ENCODE results near the gene PWWP2B.

- TF ChIP-seq CTCF (IDR thresholded peaks at IDR 0.05) = no peak
- TF ChIP-seq POLR2A (IDR thresholded peaks at IDR 0.05) = no peak
- no peak for TF ChIP-seq POLR2AphosphoS5 (IDR thresholded peaks at IDR 0.05)
These were observed 59.2 kb downstream of the PWWP2B start for GRCh38 chr10:132455986-132456847.
